H1 (cell line): ENCODE data around the gene SAMM50. TPM values are rescaled to one million over a fixed set of nuclear protein-coding genes. Genes with fewer than 3 reads are reported as not detected.
A peak's percentile ranks its signal among the peaks of the same experiment; 100 is the strongest.

ENCODE experiments used
- ASH2L ChIP-seq: fragments of 200-600, 300-600 bp; sonication (generic); IDR thresholded peaks from one replicate; pipeline ENCODE4 v1.7.1; 2017; ENCODE audit warnings: low read length
- BCL11A ChIP-seq, 2 experiments: IDR thresholded peaks; one replicate each; pipeline ENCODE4 v1.6.1; 2011; ENCODE audit warnings: low read depth in 2 of 2, low read length in 2 of 2, mild to moderate bottlenecking in 2 of 2
- CTBP2 ChIP-seq: IDR thresholded peaks from 2 replicates; pipeline ENCODE4 v1.7.0; 2011; ENCODE audit warnings: borderline replicate concordance, mild to moderate bottlenecking, moderate library complexity, mixed read lengths, low read length; ENCODE audit not compliant: insufficient read depth, insufficient read length
- EP300 ChIP-seq, 2 experiments: IDR thresholded peaks; 1 replicate in 1 of 2; 2 replicates in 1 of 2; pipeline ENCODE4 v1.6.1; 2011 to 2012; ENCODE audit warnings: low read depth in 2 of 2, low read length in 2 of 2, mild to moderate bottlenecking in 2 of 2, borderline replicate concordance in 1 of 2, inconsistent platforms in 1 of 2, moderate library complexity in 1 of 2
- GABPA ChIP-seq: IDR thresholded peaks from 2 replicates; pipeline ENCODE4 v1.6.1; 2011; ENCODE audit warnings: mild to moderate bottlenecking, low read length, moderate library complexity, borderline replicate concordance; ENCODE audit not compliant: insufficient read depth
- HDAC2 ChIP-seq, 2 experiments: fragments of 300-600 bp in 1 of 2; sonication (generic) in 1 of 2; IDR thresholded peaks; 2 replicates each; pipeline ENCODE4 v1.6.1; 2011 to 2012; ENCODE audit warnings: low read depth in 2 of 2, low read length in 2 of 2, mild to moderate bottlenecking in 2 of 2, moderate library complexity in 2 of 2, borderline replicate concordance in 1 of 2, inconsistent platforms in 1 of 2
- KDM4A ChIP-seq: IDR thresholded peaks from one replicate; pipeline ENCODE4 v1.7.1; 2012; ENCODE audit warnings: low read depth, mild to moderate bottlenecking, moderate library complexity, low read length, inconsistent platforms; ENCODE audit not compliant: severe bottlenecking
- MAX ChIP-seq: IDR thresholded peaks from 2 replicates; pipeline ENCODE4 v1.6.1; 2012; ENCODE audit warnings: inconsistent platforms
- POLR2A ChIP-seq, 2 experiments: IDR thresholded peaks; 1 replicate in 1 of 2; 2 replicates in 1 of 2; pipeline ENCODE4 v1.6.1; 2011; ENCODE audit warnings: low read depth in 2 of 2, low read length in 2 of 2, mild to moderate bottlenecking in 2 of 2; ENCODE audit errors: control extremely low read depth in 1 of 2
- POLR2AphosphoS5 ChIP-seq: IDR thresholded peaks from 2 replicates; pipeline ENCODE4 v1.6.1; 2011; ENCODE audit warnings: low read depth, low read length
- RAD21 ChIP-seq, 2 experiments: IDR thresholded peaks in 1 of 2; conservative IDR thresholded peaks in 1 of 2; 2 replicates each; pipeline ENCODE4 v1.6.1; 2011; ENCODE audit warnings: low read depth in 2 of 2, low read length in 2 of 2, improper control_type of control experiment in 1 of 2, inconsistent platforms in 1 of 2, mild to moderate bottlenecking in 1 of 2, moderate library complexity in 1 of 2
- RFX5 ChIP-seq: IDR thresholded peaks from 2 replicates; pipeline ENCODE4 v1.6.1; 2011; ENCODE audit warnings: low read depth, low read length, improper control_type of control experiment, borderline replicate concordance
- RXRA ChIP-seq: IDR thresholded peaks from 2 replicates; pipeline ENCODE4 v1.6.1; 2011; ENCODE audit warnings: low read depth, mild to moderate bottlenecking, low read length, moderate library complexity; ENCODE audit not compliant: insufficient read depth
- SAP30 ChIP-seq: fragments of 300-600 bp; sonication (generic); IDR thresholded peaks from 2 replicates; pipeline ENCODE4 v1.7.1; 2012; ENCODE audit warnings: low read length, moderate library complexity, mild to moderate bottlenecking, inconsistent platforms; ENCODE audit not compliant: insufficient read depth, insufficient replicate concordance
- SIX5 ChIP-seq: IDR thresholded peaks from 2 replicates; pipeline ENCODE4 v1.6.1; 2011; ENCODE audit warnings: mild to moderate bottlenecking, low read depth, low read length
- SP4 ChIP-seq: IDR thresholded peaks from 2 replicates; pipeline ENCODE4 v1.6.1; 2012; ENCODE audit warnings: low read length, inconsistent platforms
- TAF7 ChIP-seq: optimal IDR thresholded peaks from 2 replicates; pipeline ENCODE3; 2011; ENCODE audit warnings: low read depth, mild to moderate bottlenecking, inconsistent platforms, low read length, moderate library complexity, borderline replicate concordance
- TBP ChIP-seq: IDR thresholded peaks from 2 replicates; pipeline ENCODE4 v1.6.1; 2011; ENCODE audit warnings: low read depth, low read length, improper control_type of control experiment
- TEAD4 ChIP-seq: IDR thresholded peaks from 2 replicates; pipeline ENCODE4 v1.6.1; 2012; ENCODE audit warnings: low read depth, low read length, inconsistent platforms, mixed read lengths
- USF2 ChIP-seq: IDR thresholded peaks from 2 replicates; pipeline ENCODE4 v1.6.1; 2011; ENCODE audit warnings: low read length, improper control_type of control experiment
- YY1 ChIP-seq: IDR thresholded peaks from 2 replicates; pipeline ENCODE4 v1.6.1; 2011; ENCODE audit warnings: low read depth, mild to moderate bottlenecking, low read length
- polyA plus RNA-seq, 7 experiments: library from polyadenylated mRNA; depleted of rRNA in 3 of 7; stranded (reverse) in 5 of 7; unstranded in 2 of 7; fragments of >200 nt in 5 of 7; fragments of 200-250 nt in 2 of 7; gene quantifications; 1 replicate in 5 of 7; 2 replicates in 1 of 7; 4 replicates in 1 of 7; pipeline versions ENCODE4 v1.2.1 to v1.2.3, GENCODE V29; 2011 to 2013; ENCODE audit warnings: missing spikeins in 2 of 7, mixed read lengths in 2 of 7
- total RNA-seq: library from RNA; stranded (reverse); fragmentation: NEBNext Ultra II Directional; extraction: Animal tissue kit (Norgen Biotek cat#: 25700); gene quantifications from 2 replicates; pipeline ENCODE4 v1.2.1, GENCODE V29; 2021

SAMM50 gene
- total and polyA plus RNA-seq, 2 of the 8 experiments (the other 6 are each of a cell fraction or from before 2014, with no cell fraction given), result 45.4 to 70.3 TPM

GRCh38 chr22:43955040-43955882 is at the start of gene SAMM50 (continued):
- TF ChIP-seq RXRA (no peak), RFX5 (no peak), SAP30 (peak; percentile 33), HDAC2 (IDR thresholded peaks at IDR 0.05; ENCODE audit: borderline replicate concordance in 1 of 2, low read depth in 2 of 2, low read length in 2 of 2) (no peak), MAX (peak; percentile 44; the same call in 1 of the 2 replicates), EP300 (IDR thresholded peaks at IDR 0.05; ENCODE audit: borderline replicate concordance in 1 of 2, low read depth in 2 of 2, low read length in 2 of 2) (no peak), SIX5 (no peak), SP4 (0 out of 2 replicates have a peak, but pooled peaks have one; percentile 14), GABPA (no peak; the same call in 1 of the 2 replicates), TBP (peak; percentile 57; the same call in 1 of the 2 replicates), ASH2L (peak; percentile 90), BCL11A (IDR thresholded peaks at IDR 0.05; ENCODE audit: low read depth in 2 of 2, low read length in 2 of 2) (no peak), USF2 (no peak), YY1 (peak; percentile 96), TEAD4 (no peak), POLR2AphosphoS5 (no peak), KDM4A (peak; percentile 68), CTBP2 (no peak), TAF7 (peak; percentile 18), RAD21 (IDR thresholded peaks at IDR 0.05 in 1 of 2, conservative IDR thresholded peaks at IDR 0.05 in 1 of 2; ENCODE audit: low read depth in 2 of 2, low read length in 2 of 2) (no peak), POLR2A (IDR thresholded peaks at IDR 0.05; ENCODE audit: control extremely low read depth in 1 of 2, low read depth in 2 of 2, low read length in 2 of 2) (peak in 1 of 2 experiments; percentile 76; a peak in 2 of 3 replicates)
